ENCODE measurements around the gene MMRN2. TPM values are rescaled to one million over a fixed set of nuclear protein-coding genes. Genes with fewer than 3 reads are reported as not detected.
"Not testable (repeated sequence)": the region's sequence is repeated elsewhere in the genome, so short reads cannot be mapped to it uniquely, and the experiment has no call there.

MMRN2 gene
- polyA plus RNA-seq, 1 experiment: 0.69 TPM

- peaks cover 21% of the 10 kb centered on the region for H3K9me3 ChIP-seq (ENCODE audit: control insufficient read depth, insufficient read depth, low read length)
- H3K27ac ChIP-seq (ENCODE audit: low read depth, low read length): no peak overlapping the region
- TF ChIP-seq CTCF (IDR thresholded peaks at IDR 0.05; ENCODE audit: low read depth, low read length): no peak
- CTCF ChIA-PET: interaction anchor here (1.0 to 1.7 kb wide), 2 partner anchors 11 to 12 kb away, joined by 3 to 7 read pairs; no protein-coding TSS in a partner anchor
- peaks cover 11% of the 10 kb centered on the region for H3K27me3 ChIP-seq (ENCODE audit: control insufficient read depth, insufficient read depth, low read length)
- H3K4me3 ChIP-seq (ENCODE audit: low read depth, low read length): no peak overlapping the region
- no peak for DNase-seq (ENCODE audit: low read depth, low spot score)
- POLR2A ChIA-PET: no interaction called here
These were observed 6.1 kb downstream of the MMRN2 start for GRCh38 chr10:86951184-86951761.

DNA sequence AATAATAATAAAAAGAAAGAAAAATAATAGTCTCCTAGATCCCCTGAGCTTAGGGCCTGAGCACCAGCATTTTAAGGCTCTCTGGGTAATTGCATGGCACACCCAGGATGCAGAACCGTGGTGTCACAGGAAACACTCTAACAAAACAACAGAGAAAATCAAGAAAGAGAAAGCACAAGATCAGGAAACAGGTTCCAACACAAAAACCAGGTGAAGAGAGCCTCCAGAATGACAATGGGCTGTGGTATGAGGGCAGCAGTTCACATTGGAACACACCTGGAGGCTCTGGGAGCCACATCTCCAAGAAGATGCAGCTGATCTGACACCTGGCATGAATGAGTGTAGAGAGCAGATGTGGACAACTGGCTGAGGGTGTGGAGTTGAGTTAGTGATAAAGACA, 7.1 kb downstream of the MMRN2 start:
- CTCF ChIA-PET: interaction anchor here (0.8 to 1.7 kb wide), 2 partner anchors 10 to 12 kb away, joined by 3 to 7 read pairs; no protein-coding TSS in a partner anchor
- Histone ChIP-seq H3K9me3 (ENCODE audit: control insufficient read depth, insufficient read depth, low read length) (peaks cover 21% of the 10 kb centered on the region), H3K4me3 (ENCODE audit: low read depth, low read length) (no peak overlapping the region), H3K27ac (ENCODE audit: low read depth, low read length) (no peak overlapping the region), H3K27me3 (ENCODE audit: control insufficient read depth, insufficient read depth, low read length) (peaks cover 13% of the 10 kb centered on the region)
- POLR2A ChIA-PET: no interaction called here
- no peak for DNase-seq (ENCODE audit: low read depth, low spot score)
- no peak for TF ChIP-seq CTCF (IDR thresholded peaks at IDR 0.05; ENCODE audit: low read depth, low read length)

GRCh38 chr10:86947806-86948205, 9.6 kb downstream of the MMRN2 start:
- DNase-seq (ENCODE audit: low read depth, low spot score); POLR2A ChIA-PET; H3K4me3 ChIP-seq (ENCODE audit: low read depth, low read length); H3K27ac ChIP-seq (ENCODE audit: low read depth, low read length): not testable (repeated sequence)
- Histone ChIP-seq H3K27me3 (ENCODE audit: control insufficient read depth, insufficient read depth, low read length) (peaks cover 16% of the 10 kb centered on the region), H3K9me3 (ENCODE audit: control insufficient read depth, insufficient read depth, low read length) (peaks cover 17% of the 10 kb centered on the region)
- CTCF ChIA-PET: interaction anchor here (0.6 to 1.5 kb wide), 3 partner anchors 8 to 19 kb away, joined by 3 to 9 read pairs (median 3); no protein-coding TSS in a partner anchor

- Histone ChIP-seq H3K9me3 (ENCODE audit: control insufficient read depth, insufficient read depth, low read length) (peaks cover 7% of the 10 kb centered on the region; the same call in 1 of the 2 replicates), H3K4me3 (ENCODE audit: low read depth, low read length) (no peak overlapping the region), H3K27me3 (ENCODE audit: control insufficient read depth, insufficient read depth, low read length) (peaks cover 16% of the 10 kb centered on the region), H3K27ac (ENCODE audit: low read depth, low read length) (no peak overlapping the region)
- POLR2A ChIA-PET: no interaction called here
- CTCF ChIA-PET: interaction anchor here (1.5 kb wide), 1 partner anchor 14 kb away, joined by 4 read pairs; no protein-coding TSS in a partner anchor
- no peak for DNase-seq (ENCODE audit: low read depth, low spot score)
- no peak for TF ChIP-seq CTCF (IDR thresholded peaks at IDR 0.05; ENCODE audit: low read depth, low read length)
These were observed 10.9 kb downstream of the MMRN2 start for GRCh38 chr10:86946213-86947155.

- Histone ChIP-seq H3K27me3 (ENCODE audit: control insufficient read depth, insufficient read depth, low read length) (peaks cover 16% of the 10 kb centered on the region), H3K27ac (ENCODE audit: low read depth, low read length) (no peak overlapping the region), H3K4me3 (ENCODE audit: low read depth, low read length) (no peak overlapping the region), H3K9me3 (ENCODE audit: control insufficient read depth, insufficient read depth, low read length) (peaks cover 7% of the 10 kb centered on the region; the same call in 1 of the 2 replicates)
- CTCF ChIA-PET: interaction anchor here (1.5 kb wide), 1 partner anchor 15 kb away, joined by 4 read pairs; no protein-coding TSS in a partner anchor
- no peak for DNase-seq (ENCODE audit: low read depth, low spot score)
- TF ChIP-seq CTCF (IDR thresholded peaks at IDR 0.05; ENCODE audit: low read depth, low read length): no peak
- POLR2A ChIA-PET: interaction anchor here (0.6 kb wide), 1 partner anchor 261 kb away, joined by 3 read pairs; no protein-coding TSS in a partner anchor
These were observed 11.8 kb downstream of the MMRN2 start for GRCh38 chr10:86945361-86946212.
